Measurements from ENCODE around the gene MACF1. TPM values are rescaled to one million over a fixed set of nuclear protein-coding genes. Genes with fewer than 3 reads are reported as not detected.

Gene MACF1
- total RNA-seq, 1 experiment from 2014 or later, result 190 TPM

DNA sequence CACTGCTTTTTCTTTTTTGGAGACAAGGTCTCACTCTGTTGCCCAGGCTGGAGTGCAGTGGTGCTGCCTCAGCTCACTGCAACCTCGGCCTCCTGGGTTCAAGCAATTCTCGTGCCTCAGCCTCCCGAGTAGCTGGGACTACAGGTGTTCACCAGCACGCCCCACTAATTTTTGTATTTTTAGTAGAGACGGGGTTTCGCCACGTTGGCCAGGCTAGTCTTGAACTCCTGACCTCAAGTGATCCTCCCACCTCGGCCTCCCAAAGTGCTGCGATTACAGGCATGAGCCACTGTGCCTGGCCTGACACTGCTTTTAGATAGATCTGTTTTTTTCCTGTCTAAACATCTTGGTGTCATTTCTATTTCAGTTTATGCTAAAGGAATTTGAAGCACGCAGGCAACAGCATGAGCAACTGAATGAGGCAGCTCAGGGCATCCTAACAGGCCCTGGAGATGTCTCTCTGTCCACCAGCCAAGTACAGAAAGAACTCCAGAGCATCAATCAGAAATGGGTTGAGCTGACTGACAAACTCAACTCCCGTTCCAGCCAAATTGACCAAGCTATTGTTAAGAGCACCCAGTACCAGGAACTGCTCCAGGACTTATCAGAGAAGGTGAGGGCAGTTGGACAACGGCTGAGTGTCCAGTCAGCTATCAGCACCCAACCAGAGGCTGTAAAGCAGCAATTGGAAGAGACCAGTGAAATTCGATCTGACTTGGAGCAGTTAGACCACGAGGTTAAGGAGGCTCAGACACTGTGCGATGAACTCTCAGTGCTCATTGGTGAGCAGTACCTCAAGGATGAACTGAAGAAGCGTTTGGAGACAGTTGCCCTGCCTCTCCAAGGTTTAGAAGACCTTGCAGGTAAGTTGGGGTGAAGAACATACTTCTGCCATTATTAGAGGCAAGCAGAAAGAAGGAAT, 180.8 kb downstream of the MACF1 start:
- TF ChIP-seq, protein P1, sequence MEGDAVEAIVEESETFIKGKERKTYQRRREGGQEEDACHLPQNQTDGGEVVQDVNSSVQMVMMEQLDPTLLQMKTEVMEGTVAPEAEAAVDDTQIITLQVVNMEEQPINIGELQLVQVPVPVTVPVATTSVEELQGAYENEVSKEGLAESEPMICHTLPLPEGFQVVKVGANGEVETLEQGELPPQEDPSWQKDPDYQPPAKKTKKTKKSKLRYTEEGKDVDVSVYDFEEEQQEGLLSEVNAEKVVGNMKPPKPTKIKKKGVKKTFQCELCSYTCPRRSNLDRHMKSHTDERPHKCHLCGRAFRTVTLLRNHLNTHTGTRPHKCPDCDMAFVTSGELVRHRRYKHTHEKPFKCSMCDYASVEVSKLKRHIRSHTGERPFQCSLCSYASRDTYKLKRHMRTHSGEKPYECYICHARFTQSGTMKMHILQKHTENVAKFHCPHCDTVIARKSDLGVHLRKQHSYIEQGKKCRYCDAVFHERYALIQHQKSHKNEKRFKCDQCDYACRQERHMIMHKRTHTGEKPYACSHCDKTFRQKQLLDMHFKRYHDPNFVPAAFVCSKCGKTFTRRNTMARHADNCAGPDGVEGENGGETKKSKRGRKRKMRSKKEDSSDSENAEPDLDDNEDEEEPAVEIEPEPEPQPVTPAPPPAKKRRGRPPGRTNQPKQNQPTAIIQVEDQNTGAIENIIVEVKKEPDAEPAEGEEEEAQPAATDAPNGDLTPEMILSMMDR (conservative IDR thresholded peaks at IDR 0.05), result no peak
- Histone ChIP-seq H3T11ph (ENCODE audit: low read length) (no peak overlapping the region), H3K27me3 (ENCODE audit: insufficient read depth, low read length) (peaks cover 2% of the 10 kb centered on the region; the same call in 1 of the 2 replicates), H2BK120ac (ENCODE audit: low read depth, low read length, poor library complexity, severe bottlenecking) (no peak overlapping the region), H3K18ac (ENCODE audit: insufficient read length, low read depth, low read length) (no peak overlapping the region), H4K8ac (replicated peaks; ENCODE audit: insufficient read length, low read depth, low read length) (no peak overlapping the region), H3K4me1 (ENCODE audit: insufficient read depth, low read length) (no peaks in the 10 kb centered on the region), H3K56ac (ENCODE audit: insufficient read length, low read depth, low read length) (no peak overlapping the region), H4K20me1 (ENCODE audit: control insufficient read depth, insufficient read depth, insufficient read length) (peaks cover 2% of the 10 kb centered on the region), H4K91ac (ENCODE audit: insufficient read length, low read depth, low read length) (no peak overlapping the region), H3K79me2 (ENCODE audit: insufficient read depth, low read length) (no peaks in the 10 kb centered on the region; the same call in 1 of the 2 replicates), H3K4me2 (ENCODE audit: insufficient read depth, insufficient read length, low read length) (no peak overlapping the region), H3K14ac (ENCODE audit: insufficient read depth, low read length) (no peak overlapping the region), H3K79me1 (ENCODE audit: insufficient read depth, low read depth, low read length, poor library complexity, severe bottlenecking) (peaks cover 3% of the 10 kb centered on the region), H3K23ac (ENCODE audit: insufficient read length, low read depth, low read length) (no peak overlapping the region), H3K23me2 (ENCODE audit: insufficient read length, low read depth, low read length, poor library complexity, severe bottlenecking) (no peaks in the 10 kb centered on the region), H2BK12ac (ENCODE audit: insufficient read length, low read depth, low read length) (no peak overlapping the region), H2BK15ac (ENCODE audit: low read depth, low read length) (no peak overlapping the region), H3K9me3 (ENCODE audit: control insufficient read depth, low read depth, low read length) (no peaks in the 10 kb centered on the region), H2BK20ac (ENCODE audit: low read depth, low read length, poor library complexity, severe bottlenecking) (no peak overlapping the region), H3K27ac (ENCODE audit: insufficient read length, low read depth, low read length) (no peak overlapping the region), H2BK5ac (ENCODE audit: insufficient read length, low read length) (peak overlapping the region; percentile 38), H2AK5ac (ENCODE audit: insufficient read length, low read length) (no peak overlapping the region), H4K5ac (ENCODE audit: insufficient read length, low read depth, low read length) (no peak overlapping the region), H2AFZ (ENCODE audit: low read length) (no peak overlapping the region), H3K9ac (ENCODE audit: extremely low read depth, insufficient read length, low read length) (no peak overlapping the region), H3K4ac (ENCODE audit: low read depth, low read length) (no peak overlapping the region)
- no peak overlapping the region for H3K27ac Mint-ChIP-seq
- no peak overlapping the region for H3K4me3 Mint-ChIP-seq
- H3K27me3 Mint-ChIP-seq (ENCODE audit: low read depth), result no peaks in the 10 kb centered on the region; the same call in 1 of the 2 replicates
- no peaks in the 10 kb centered on the region for H3K9me3 Mint-ChIP-seq
- peaks cover 39 to 88% (median 74%) of the 10 kb centered on the region in 3 experiments; a peak in 6 of 7 replicates for H3K36me3 Mint-ChIP-seq (ENCODE audit: insufficient read depth in 1 of 3, low read depth in 3 of 3)
- no CpG with 5 or more reads among the region's 16 CpGs for WGBS (ENCODE audit: extremely low coverage, insufficient read length, low lambda C conversion rate)
- DNase-seq, result no peak
- no peaks in the 10 kb centered on the region for H3K4me1 Mint-ChIP-seq
